GM12801 (cell line): ENCODE data around the gene SUGT1.

Source experiments
- TF ChIP-seq, protein P1 (sequence below): IDR thresholded peaks from one replicate; pipeline ENCODE4 v1.5.1; 2011; ENCODE audit warnings: control low read depth; ENCODE audit not compliant: insufficient read length; ENCODE audit errors: extremely low read depth

SUGT1 gene

GRCh38 chr13:52739468-52740071 is 86.9 kb downstream of the SUGT1 start, which contains the start of gene CNMD:
Gene CNMD (minus strand): TSS chr13:52739820. CDS start chr13:52739701, 119 bp downstream.
- TF ChIP-seq, protein P1, sequence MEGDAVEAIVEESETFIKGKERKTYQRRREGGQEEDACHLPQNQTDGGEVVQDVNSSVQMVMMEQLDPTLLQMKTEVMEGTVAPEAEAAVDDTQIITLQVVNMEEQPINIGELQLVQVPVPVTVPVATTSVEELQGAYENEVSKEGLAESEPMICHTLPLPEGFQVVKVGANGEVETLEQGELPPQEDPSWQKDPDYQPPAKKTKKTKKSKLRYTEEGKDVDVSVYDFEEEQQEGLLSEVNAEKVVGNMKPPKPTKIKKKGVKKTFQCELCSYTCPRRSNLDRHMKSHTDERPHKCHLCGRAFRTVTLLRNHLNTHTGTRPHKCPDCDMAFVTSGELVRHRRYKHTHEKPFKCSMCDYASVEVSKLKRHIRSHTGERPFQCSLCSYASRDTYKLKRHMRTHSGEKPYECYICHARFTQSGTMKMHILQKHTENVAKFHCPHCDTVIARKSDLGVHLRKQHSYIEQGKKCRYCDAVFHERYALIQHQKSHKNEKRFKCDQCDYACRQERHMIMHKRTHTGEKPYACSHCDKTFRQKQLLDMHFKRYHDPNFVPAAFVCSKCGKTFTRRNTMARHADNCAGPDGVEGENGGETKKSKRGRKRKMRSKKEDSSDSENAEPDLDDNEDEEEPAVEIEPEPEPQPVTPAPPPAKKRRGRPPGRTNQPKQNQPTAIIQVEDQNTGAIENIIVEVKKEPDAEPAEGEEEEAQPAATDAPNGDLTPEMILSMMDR: no peak

DNA sequence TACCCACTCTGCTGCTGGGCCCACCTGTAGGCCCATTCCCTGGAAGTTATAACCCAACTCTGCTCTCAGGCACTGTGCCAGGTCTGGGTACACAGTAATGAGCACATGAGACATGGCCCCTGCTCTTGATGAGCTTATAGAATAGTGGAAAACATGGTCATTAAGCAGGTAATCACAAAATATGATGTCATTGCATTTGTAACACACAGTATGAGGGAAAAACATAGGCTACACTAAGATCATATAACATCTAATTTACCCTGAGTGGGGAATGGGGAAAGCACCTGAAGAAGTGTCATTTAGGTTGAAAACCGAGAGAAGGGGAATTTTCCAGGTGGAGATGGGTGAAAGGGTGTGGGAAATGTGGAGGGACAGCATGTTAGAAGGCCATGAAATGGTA is 90.9 kb downstream of the SUGT1 start:
- TF ChIP-seq, protein P1: no peak

- TF ChIP-seq, protein P1: no peak
Observed at GRCh38 chr13:52743988-52744387, 91.4 kb downstream of the SUGT1 start.

DNA sequence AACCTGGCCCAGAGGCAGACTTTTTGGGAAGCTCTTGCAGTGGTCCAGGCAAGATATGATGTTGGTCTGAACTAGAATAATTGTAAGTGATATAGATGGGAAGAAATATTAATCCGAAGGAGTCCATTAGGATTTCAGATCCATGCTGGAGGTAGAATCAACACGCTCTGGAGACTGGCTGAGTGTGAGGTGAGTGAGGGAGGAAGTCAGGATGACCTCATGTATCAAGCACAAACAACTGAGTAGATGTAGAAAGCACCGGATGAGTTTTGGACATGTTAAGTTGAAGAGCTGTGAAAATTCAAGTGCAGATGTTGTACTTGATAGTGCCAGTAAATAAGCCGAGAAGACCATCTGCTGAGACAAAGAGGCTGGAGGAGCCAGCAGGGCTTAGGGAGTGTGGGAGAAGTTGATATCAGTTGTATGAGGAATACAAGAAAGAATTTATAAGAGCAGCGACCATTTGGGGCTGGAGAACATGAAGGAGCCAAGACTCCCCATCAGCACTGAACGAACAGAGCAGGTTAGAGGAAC is 92.3 kb downstream of the SUGT1 start:
- TF ChIP-seq, protein P1: no peak

GRCh38 chr13:52746141-52746540 is 93.5 kb downstream of the SUGT1 start:
- TF ChIP-seq, protein P1: no peak

DNA sequence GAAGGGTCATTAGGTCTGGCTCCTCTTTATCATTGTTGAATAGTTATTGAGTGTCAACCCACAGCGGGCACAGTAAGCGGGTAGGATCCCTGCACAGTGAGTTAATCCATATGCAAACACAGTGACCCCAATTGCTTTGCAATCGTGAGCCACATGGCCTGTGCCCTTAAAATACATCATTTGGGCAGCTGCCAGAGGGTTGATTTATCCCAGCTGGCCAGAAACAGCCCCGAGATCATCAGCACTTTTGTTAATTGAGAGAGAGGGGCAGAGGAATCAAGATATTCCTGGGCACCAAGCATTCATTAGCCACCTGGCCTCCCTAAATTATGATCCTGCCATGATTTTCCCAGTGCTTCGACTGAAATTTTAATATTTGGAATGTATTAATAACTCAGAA is 96.8 kb downstream of the SUGT1 start:
- TF ChIP-seq, protein P1: no peak
